SU-DHL-6 (cell line): ENCODE results near the gene DRAP1.

Source experiments
- CTCF ChIP-seq: fragments of 200-600 bp; sonication (generic); IDR thresholded peaks from one replicate; pipeline ENCODE4 v1.5.1; 2017; ENCODE audit warnings: antibody characterized with exemption, mild to moderate bottlenecking, low read length, moderate library complexity; ENCODE audit not compliant: insufficient read depth, poor library complexity, severe bottlenecking
- EZH2phosphoT487 ChIP-seq: fragments of 200-600 bp; sonication (generic), shearing (Covaris generic); conservative IDR thresholded peaks from 2 replicates; pipeline ENCODE4 v1.6.1; 2018; ENCODE audit warnings: mild to moderate bottlenecking, antibody characterized with exemption, low read length, moderate library complexity, mixed read lengths

GRCh38 chr11:65941720-65942310, 22.6 kb downstream of the DRAP1 start:
- TF ChIP-seq CTCF (no peak), EZH2phosphoT487 (no peak)
